Left renal pelvis (tissue), 4 donors: ENCODE data around the gene AMBRA1. TPM values are rescaled to one million over a fixed set of nuclear protein-coding genes. Genes with fewer than 3 reads are reported as not detected.
"Not testable (repeated sequence)": the region's sequence is repeated elsewhere in the genome, so short reads cannot be mapped to it uniquely, and the experiment has no call there.

Experiments used
- DNase-seq, 4 donors: peaks; one replicate each; pipeline ENCODE4 v3.0.0-alpha.2; 2013; ENCODE audit warnings: low read depth in 4 of 4, low spot score in 3 of 4
- polyA plus RNA-seq, 4 donors: library from polyadenylated mRNA; unstranded; fragments of 120-200 nt; gene quantifications; one replicate each; pipeline ENCODE4 v1.2.1, GENCODE V29; 2013; ENCODE audit not compliant: insufficient read length in 4 of 4

Gene AMBRA1
- polyA plus RNA-seq, 4 donors, result 18.8 to 25.8 (median 24.7) TPM

GRCh38 chr11:46373787-46374740 lies 219.8 kb downstream of the AMBRA1 start:
- DNase-seq, result no peak

DNA sequence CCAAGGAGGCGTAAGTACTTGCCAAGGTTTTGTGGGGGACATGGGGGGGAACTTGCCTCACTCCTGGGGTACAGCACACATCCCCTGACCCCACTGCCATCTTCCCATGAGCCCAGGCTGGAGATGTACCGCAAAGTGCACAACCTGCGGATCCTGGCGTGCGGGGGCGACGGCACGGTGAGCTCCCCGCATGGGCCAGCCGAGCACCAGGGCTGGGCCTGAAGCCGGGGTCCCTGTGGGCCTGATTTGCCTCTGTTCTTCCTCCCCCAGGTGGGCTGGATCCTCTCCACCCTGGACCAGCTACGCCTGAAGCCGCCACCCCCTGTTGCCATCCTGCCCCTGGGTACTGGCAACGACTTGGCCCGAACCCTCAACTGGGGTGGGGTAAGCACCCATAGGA lies 221.3 kb downstream of the AMBRA1 start:
- DNase-seq, result not testable (repeated sequence)

- DNase-seq, result no peak
Observed at GRCh38 chr11:46372086-46372485, 221.7 kb downstream of the AMBRA1 start.

GRCh38 chr11:46371262-46371661 lies 222.6 kb downstream of the AMBRA1 start:
- DNase-seq, result not testable (repeated sequence)

DNA sequence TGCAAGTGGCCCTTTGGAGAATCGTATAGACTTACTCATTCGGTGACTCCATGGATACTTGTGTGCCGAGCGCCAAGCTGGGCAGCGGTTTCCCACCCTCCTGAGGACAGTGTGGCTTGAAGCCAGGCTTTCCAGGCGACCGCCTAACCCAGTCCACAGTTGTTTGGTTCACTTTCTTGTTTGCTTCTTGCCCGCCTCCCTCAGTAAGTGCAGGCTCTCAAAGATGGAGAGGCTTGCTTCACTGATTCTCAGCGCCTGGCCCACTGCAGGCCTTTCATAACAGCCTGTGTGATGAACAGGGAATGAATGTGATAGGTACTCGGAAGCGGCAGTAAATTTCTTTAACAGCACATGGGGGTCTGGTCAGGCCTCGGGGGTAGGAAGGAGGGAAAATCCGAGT lies 223.6 kb downstream of the AMBRA1 start:
- no peak for DNase-seq

DNA sequence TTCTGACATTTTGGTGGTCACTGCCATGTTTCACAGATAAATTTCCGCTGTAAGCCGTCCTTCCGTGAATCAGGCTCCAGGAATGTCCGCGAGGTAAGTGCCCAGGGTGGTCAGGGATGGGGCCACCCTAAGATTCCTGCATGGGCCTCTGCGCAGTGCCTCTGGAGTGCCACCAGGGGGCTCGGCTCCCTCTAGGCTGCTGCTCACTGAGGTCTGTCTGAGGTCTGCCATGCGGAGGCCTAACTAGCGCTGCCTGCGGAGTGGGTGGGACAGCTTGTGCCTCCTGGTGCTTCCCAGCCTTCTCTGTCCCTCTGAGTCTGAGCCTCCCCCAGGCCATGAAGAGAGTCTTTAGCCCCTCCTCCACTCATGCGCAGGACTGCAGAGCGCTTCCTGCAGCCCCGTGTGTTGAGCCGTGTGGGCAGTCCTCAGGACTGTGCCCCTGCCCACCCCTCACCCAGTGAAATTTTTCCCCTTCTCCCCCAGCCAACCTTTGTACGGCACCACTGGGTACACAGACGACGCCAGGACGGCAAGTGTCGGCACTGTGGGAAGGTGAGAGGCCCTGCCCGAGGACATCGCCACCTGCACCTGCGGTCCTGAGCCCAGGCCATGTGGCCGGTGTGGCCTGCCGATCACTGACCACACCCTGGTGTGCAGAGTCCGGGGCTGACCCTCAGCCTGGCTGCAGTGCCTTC lies 224.2 kb downstream of the AMBRA1 start:
- no peak for DNase-seq

DNA sequence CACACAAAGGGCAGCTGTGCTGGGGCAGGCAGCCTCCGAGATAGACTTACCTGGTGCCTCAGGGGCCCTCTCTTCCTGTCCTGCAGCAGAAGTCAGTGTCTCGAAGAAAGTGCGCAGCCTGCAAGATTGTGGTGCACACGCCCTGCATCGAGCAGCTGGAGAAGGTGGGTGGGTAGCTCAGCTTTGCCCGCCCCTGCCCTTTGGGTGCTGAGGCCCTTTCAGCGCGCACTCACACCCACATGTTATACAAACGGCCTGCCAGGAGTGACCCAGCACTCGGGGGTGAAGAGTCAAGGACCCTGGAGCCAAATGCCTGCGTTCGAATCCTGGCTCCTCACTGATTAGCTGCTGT lies 225.9 kb downstream of the AMBRA1 start:
- DNase-seq, result no peak

GRCh38 chr11:46367244-46367915 lies 226.4 kb downstream of the AMBRA1 start:
- DNase-seq, result no peak

GRCh38 chr11:46366661-46367161 lies 227.1 kb downstream of the AMBRA1 start:
- no peak for DNase-seq

DNA sequence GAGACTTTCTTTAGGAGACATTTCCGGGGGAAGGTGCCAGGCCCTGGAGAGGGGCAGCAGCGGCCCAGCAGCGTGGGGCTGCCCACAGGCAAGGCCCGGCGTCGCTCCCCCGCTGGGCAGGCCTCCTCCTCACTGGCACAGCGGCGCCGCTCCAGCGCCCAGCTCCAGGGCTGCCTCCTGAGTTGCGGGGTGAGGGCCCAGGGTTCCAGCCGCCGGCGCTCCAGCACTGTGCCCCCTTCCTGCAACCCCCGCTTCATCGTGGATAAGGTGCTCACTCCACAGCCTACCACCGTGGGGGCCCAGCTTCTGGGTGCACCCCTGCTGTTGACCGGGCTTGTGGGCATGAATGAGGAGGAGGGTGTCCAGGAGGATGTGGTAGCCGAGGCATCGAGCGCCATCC lies 227.6 kb downstream of the AMBRA1 start:
- no peak for DNase-seq

DNA sequence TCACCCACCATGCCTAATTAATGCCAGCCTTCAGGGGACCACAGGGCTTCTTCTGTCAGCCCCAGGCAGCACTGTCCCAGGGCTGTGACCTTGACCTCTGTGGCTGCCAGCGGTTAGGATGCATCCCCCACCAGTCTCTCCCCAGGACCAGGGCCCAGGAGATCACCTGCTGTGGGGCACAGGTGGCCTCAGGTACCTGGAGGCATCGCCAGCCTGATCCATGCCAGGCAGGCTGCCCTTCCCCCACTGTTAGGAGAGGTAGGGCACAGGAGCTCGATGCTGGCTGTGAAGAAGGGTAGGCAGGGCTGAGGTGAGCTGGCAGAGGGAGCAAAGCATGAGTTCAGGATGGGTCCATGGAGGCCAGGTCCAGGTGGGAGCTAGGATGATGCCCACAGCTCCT lies 229.0 kb downstream of the AMBRA1 start:
- no peak for DNase-seq

DNA sequence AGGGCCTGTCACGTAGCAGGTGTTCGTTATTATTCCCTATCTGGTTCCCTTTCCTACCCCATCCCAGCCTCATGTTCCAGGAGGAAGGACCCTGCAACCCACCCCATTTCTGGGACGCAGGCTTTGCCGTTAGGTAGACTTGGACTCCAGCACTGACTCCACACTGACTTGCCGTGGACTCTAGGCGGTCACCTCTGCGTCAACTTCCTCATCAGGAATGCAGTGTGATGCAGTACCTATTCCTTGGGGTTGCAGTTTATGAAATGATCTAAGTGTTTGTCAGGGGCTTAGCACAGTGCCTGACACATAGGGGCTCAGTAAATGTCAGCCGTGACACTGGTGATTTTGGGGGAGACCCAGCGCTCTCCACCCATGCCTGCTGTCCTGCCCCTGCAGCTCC lies 229.8 kb downstream of the AMBRA1 start:
- DNase-seq, result no peak

- no peak for DNase-seq
Observed at GRCh38 chr11:46363455-46364005, 230.3 kb downstream of the AMBRA1 start.

DNA sequence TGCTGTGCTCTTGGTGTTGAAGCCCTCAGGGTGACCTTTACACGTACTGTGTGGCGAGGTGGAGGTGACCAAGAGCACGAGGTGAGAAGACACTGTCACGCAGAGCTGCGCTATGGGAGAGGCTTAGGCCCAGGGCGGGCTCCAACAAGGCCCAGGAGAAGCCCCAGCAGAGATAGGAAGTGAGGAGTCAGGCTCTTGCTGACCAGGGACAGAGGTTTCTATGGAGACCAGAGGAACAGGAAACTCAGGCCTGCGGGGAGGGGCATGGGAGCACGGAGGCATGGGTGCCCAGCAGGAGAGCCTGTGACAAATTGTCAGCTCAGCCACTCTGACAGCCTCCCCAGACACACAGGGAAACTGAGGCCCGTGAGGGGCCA lies 230.8 kb downstream of the AMBRA1 start:
- DNase-seq, result no peak

DNA sequence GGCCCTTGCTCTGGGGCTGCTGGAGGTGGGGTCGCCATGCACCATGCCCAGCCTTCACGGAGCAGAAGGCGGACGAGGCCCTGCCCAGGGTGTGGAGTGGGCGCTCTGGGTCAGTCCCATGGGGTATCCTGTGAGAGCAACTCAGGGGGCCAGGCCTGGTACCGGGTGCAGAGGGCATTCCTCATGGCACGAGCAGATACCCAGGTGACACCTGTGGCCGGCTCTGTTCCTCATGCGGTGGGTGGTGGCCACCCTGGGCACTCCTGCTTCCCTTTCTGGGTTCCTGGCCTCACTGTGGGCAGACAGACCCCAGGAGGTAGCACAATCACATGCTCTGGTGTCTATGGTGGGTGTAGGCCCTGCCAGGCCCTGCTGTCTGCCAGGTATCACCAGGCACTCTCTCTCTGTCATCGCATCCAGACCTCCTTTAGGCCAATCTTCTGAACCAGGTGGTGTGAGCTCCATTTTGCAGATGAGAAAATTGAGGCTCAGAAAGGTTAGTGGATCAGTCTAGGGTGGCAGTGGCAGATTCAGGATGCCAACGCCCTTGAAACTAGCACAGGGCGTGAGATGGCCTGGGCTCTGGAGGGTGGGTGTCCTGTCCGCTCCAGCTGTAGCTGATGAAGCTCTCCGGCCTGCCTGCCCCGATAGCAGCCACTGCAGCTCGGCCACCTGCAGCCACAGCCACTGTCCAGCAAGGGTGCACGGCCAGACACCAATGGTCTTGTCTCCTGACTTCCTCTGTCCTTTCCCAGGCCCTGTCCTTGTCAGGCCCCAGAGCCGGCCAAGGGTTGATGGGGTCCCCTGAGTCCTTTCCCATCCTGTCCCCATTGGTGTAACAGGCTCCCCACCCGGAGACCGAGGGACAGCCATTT lies 231.4 kb downstream of the AMBRA1 start:
- no peak for DNase-seq

GRCh38 chr11:46361283-46362155 lies 232.3 kb downstream of the AMBRA1 start:
- no peak for DNase-seq

GRCh38 chr11:46360878-46361277 lies 232.9 kb downstream of the AMBRA1 start:
- no peak for DNase-seq

DNA sequence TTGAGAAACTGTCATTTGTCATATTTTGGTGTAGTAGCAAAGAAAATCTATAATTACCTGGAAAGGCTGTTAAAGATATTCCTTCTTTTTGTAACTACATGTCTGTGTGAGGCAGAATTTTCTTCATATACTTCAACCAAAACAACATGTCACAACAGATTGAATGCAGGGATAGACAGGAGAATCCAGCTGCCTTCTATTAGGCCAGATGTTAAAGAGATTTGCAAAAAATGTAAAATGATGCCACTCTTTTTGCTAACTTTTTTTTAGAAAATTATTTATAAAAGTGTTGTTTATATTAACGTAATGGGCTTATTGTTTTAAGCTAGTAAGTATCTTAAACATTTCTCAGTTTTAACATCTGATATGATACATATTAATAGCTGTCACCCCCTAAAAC lies 233.9 kb downstream of the AMBRA1 start:
- no peak for DNase-seq

- no peak for DNase-seq
Observed at GRCh38 chr11:46357483-46357936, 236.3 kb downstream of the AMBRA1 start.
